MCF 10A (cell line): ENCODE data around the gene LIN37. TPM values are rescaled to one million over a fixed set of nuclear protein-coding genes. Genes with fewer than 3 reads are reported as not detected.
A peak's percentile ranks its signal among the peaks of the same experiment; 100 is the strongest.

Experiments used
- Bru-seq: library from RNA; stranded (reverse); fragments of 400-500 nt; gene quantifications from one replicate; lab custom pipeline; 2021; lab: Mats Ljungman, UMichigan
- BruChase-seq, 2 experiments: library from RNA; stranded (reverse); fragments of 400-500 nt; gene quantifications; one replicate each; lab custom pipeline; 2021; lab: Mats Ljungman, UMichigan
- BruUV-seq: library from RNA; stranded (reverse); fragments of 400-500 nt; replicated peaks from 2 replicates; lab custom pipeline; 2021; lab: Mats Ljungman, UMichigan
- CTCF ChIA-PET: fragments of 300-600 bp; sonication (Branson Sonifier 250); formaldehyde crosslinking; extraction: SDS; loops from one replicate; lab custom pipeline; 2021; ENCODE audit warnings: antibody characterized with exemption, inconsistent platforms; lab: Yijun Ruan, JAX
- POLR2A ChIA-PET: fragments of 300-600, 350-650 bp; sonication (Branson Sonifier 250); formaldehyde crosslinking; extraction: SDS; loops from one replicate; lab custom pipeline; 2020; ENCODE audit warnings: antibody characterized with exemption, inconsistent platforms; lab: Yijun Ruan, JAX
- DNase-seq: peaks from one replicate; pipeline ENCODE4 v3.0.0-alpha.2; 2018; ENCODE audit not compliant: unreplicated experiment
- H3K27ac Mint-ChIP-seq: one replicate; pipeline ENCODE4 v1.8.0; 2022; ENCODE audit warnings: mild to moderate bottlenecking, low read depth, mixed read lengths; ENCODE audit not compliant: unreplicated experiment
- H3K27me3 Mint-ChIP-seq: one replicate; pipeline ENCODE4 v1.8.0; 2022; ENCODE audit warnings: mixed read lengths; ENCODE audit not compliant: insufficient read depth, unreplicated experiment
- H3K36me3 Mint-ChIP-seq: one replicate; pipeline ENCODE4 v1.8.0; 2022; ENCODE audit warnings: mild to moderate bottlenecking, moderate library complexity, mixed read lengths; ENCODE audit not compliant: insufficient read depth, unreplicated experiment
- H3K4me1 Mint-ChIP-seq: one replicate; pipeline ENCODE4 v1.8.0; 2022; ENCODE audit warnings: mixed read lengths; ENCODE audit not compliant: insufficient read depth, unreplicated experiment
- H3K4me3 Mint-ChIP-seq: one replicate; pipeline ENCODE4 v1.8.0; 2022; ENCODE audit warnings: mild to moderate bottlenecking, moderate library complexity, mixed read lengths; ENCODE audit not compliant: unreplicated experiment
- H3K9me3 Mint-ChIP-seq: one replicate; pipeline ENCODE4 v1.8.0; 2022; ENCODE audit warnings: mixed read lengths; ENCODE audit not compliant: unreplicated experiment
- intact Hi-C: fragments of 100-400 bp; cut with micrococcal nuclease; formaldehyde crosslinking; loops from 2 replicates; pipeline ENCODE4 v1.14.1; 2022
- long read RNA-seq: library from polyadenylated mRNA; stranded (forward); transcript quantifications from one replicate; pipeline ENCODE4 v2.0.0, GENCODE V29; 2022
- total RNA-seq: library from RNA; stranded (reverse); gene quantifications from 2 replicates; pipeline ENCODE4 v1.2.3, GENCODE V29; 2022
- TF ChIP-seq, protein P1 (sequence below): fragments of 200-600 bp; IDR thresholded peaks from one replicate; pipeline ENCODE4 v1.8.0; 2022; ENCODE audit warnings: antibody characterized with exemption, mild to moderate bottlenecking; ENCODE audit not compliant: unreplicated experiment

LIN37 gene, protein sequence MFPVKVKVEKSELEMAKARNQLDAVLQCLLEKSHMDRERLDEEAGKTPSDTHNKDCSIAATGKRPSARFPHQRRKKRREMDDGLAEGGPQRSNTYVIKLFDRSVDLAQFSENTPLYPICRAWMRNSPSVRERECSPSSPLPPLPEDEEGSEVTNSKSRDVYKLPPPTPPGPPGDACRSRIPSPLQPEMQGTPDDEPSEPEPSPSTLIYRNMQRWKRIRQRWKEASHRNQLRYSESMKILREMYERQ
- total RNA-seq, result 19.6 and 24.6 TPM in 2 replicates
- Bru-seq, nascent RNA, result percentile 75 among the genes with signal in this experiment
- BruChase-seq, experiment 1, labeled RNA remaining after a 6-hour chase, result percentile 84 among the genes with signal in this experiment
- percentile 78 among the genes with signal in this experiment for BruChase-seq, experiment 2, labeled RNA remaining after a 2-hour chase
- long read RNA-seq, transcript LIN37-201 (9 exons, 1,150 nt), result major isoform, 18 of 29 reads
- long read RNA-seq, partial matches to known transcripts, result 5 of 29 reads
- long read RNA-seq, other reads (novel, unspliced or antisense), result 6 of 29 reads

- BruUV-seq, result TSS peak; percentile 46
- peaks cover 27% of the 10 kb centered on the region for H3K4me1 Mint-ChIP-seq
- TF ChIP-seq, protein P1, sequence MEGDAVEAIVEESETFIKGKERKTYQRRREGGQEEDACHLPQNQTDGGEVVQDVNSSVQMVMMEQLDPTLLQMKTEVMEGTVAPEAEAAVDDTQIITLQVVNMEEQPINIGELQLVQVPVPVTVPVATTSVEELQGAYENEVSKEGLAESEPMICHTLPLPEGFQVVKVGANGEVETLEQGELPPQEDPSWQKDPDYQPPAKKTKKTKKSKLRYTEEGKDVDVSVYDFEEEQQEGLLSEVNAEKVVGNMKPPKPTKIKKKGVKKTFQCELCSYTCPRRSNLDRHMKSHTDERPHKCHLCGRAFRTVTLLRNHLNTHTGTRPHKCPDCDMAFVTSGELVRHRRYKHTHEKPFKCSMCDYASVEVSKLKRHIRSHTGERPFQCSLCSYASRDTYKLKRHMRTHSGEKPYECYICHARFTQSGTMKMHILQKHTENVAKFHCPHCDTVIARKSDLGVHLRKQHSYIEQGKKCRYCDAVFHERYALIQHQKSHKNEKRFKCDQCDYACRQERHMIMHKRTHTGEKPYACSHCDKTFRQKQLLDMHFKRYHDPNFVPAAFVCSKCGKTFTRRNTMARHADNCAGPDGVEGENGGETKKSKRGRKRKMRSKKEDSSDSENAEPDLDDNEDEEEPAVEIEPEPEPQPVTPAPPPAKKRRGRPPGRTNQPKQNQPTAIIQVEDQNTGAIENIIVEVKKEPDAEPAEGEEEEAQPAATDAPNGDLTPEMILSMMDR, result no peak
- peaks cover 25% of the 10 kb centered on the region for H3K36me3 Mint-ChIP-seq
- peak within 1 kb of the TSS; percentile 94 for H3K4me3 Mint-ChIP-seq
- no peaks in the 10 kb centered on the region for H3K9me3 Mint-ChIP-seq
- CTCF ChIA-PET, result interaction anchor here (0.6 to 1.4 kb wide), 5 partner anchors 12 to 191 kb away, joined by 3 to 5 read pairs (median 5); no protein-coding TSS in a partner anchor
- POLR2A ChIA-PET, result interaction anchor here (0.6 to 2.1 kb wide), 15 partner anchors 8 to 230 kb away, joined by 3 to 12 read pairs (median 4); partner anchors contain the start of gene PROSER3
- intact Hi-C loops, result loop anchor here (1.0 kb wide), 2 partner anchors 9 to 183 kb away; partner anchors contain the start of gene HSPB6
- peak; percentile 100 for DNase-seq
- no peaks in the 10 kb centered on the region for H3K27me3 Mint-ChIP-seq
- peak within 1 kb of the TSS; percentile 87 for H3K27ac Mint-ChIP-seq
Observed at GRCh38 chr19:35748106-35749020, at the start of gene LIN37. Gene LIN37, plus strand, starts transcription at chr19:35748576. Its CDS starts 149 bp downstream, at chr19:35748725.

DNA sequence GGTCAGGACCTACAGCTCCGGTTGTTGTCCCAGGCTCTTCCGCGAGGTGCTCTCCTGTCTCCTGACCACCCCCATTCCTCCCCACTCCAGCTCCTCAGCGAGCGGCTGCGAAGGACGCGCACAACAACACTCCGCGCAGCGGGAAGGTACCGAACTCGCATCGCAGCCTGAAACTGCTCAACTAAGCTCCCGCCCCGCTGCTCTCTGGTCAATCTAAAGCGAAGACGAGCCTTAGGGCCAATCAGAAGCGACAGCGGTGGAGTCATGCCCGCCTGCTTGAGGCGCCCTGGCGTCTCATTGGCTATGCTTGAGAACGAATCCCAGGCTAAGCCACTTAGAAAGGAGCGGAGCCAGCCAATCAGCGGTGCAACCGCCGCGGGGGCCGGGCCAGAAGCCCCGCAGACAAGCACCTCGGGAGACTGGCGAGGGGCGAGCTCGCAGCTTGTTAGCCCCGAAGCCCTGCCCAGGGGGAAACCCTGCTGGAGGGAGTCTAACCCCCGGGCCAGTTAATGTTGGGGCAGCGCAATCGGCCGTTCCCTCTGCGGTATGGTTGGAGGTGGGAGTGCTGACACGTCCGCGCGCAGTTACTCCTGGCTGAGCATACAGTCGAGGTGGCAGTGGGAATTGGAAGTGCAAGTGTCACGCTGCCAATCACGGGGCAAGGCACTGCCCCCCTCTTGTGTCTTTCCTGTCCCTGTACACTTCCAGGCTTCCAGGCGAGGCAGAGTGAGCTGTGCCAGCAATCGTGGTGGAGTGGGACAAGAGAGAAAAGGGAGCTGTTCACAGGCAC is 46.0 kb upstream of the LIN37 start:
- no TSS peak for BruUV-seq
- POLR2A ChIA-PET, result interaction anchor here (1.0 to 2.3 kb wide), 2 partner anchors 54 to 58 kb away, joined by 4 to 10 read pairs; partner anchors contain the start of gene COX6B1
- intact Hi-C loops, result no loop called here

DNA sequence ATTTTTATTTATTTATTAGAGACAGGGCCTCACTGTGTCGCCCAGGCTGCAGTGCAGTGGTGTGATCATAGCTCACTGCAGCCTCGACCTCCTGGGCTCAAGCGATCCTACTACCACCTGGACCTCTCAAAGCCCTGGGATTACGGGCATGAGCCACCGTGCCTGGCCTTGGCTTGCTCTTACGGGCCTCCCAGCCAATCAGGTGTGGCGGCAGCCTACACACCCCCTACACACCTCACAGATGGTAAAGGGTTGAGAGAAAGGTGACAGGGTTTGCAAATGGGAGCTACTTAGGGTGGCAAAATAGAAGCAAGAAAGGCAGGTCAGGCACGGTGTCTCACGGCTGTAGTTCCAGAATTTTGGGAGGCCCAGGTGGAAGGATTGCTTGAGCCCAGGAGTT is 45.0 kb upstream of the LIN37 start:
- Mint-ChIP-seq H3K9me3 (no peaks in the 10 kb centered on the region), H3K27ac (no peak overlapping the region), H3K36me3 (no peaks in the 10 kb centered on the region), H3K4me3 (peak overlapping the region; percentile 79), H3K4me1 (peaks cover 5% of the 10 kb centered on the region), H3K27me3 (no peaks in the 10 kb centered on the region)
- DNase-seq, result no peak
- ChIA-PET POLR2A (interaction anchor here (0.6 to 2.3 kb wide), 3 partner anchors 55 to 436 kb away, joined by 3 to 10 read pairs (median 4); partner anchors contain the start of gene COX6B1), CTCF (interaction anchor here (0.5 to 2.2 kb wide), 4 partner anchors 9 to 235 kb away, joined by 3 to 7 read pairs (median 4); no protein-coding TSS in a partner anchor)
- no TSS peak for BruUV-seq
- TF ChIP-seq, protein P1, result no peak
- intact Hi-C loops, result no loop called here

More for the DNA sequence above, 46.0 kb upstream of the LIN37 start:
- CTCF ChIA-PET, result interaction anchor here (0.5 to 2.2 kb wide), 5 partner anchors 8 to 234 kb away, joined by 3 to 7 read pairs (median 4); no protein-coding TSS in a partner anchor
- H3K4me3 Mint-ChIP-seq, result peak overlapping the region; percentile 79
- peak; percentile 98 for DNase-seq
- TF ChIP-seq, protein P1, result no peak
- peaks cover 5% of the 10 kb centered on the region for H3K4me1 Mint-ChIP-seq
- H3K9me3 Mint-ChIP-seq, result no peaks in the 10 kb centered on the region
- no peaks in the 10 kb centered on the region for H3K27me3 Mint-ChIP-seq
- H3K27ac Mint-ChIP-seq, result peak overlapping the region; percentile 37
- H3K36me3 Mint-ChIP-seq, result no peaks in the 10 kb centered on the region
